GM12878 (cell line): ENCODE measurements around the gene CCDC85B. TPM values are rescaled to one million over a fixed set of nuclear protein-coding genes. Genes with fewer than 3 reads are reported as not detected.

Source experiments
- ATAC-seq: fragments of 200-7000 bp; cut with Tn5 transposase; 3 replicates; pipeline ENCODE4 v1.9.1; 2020; ENCODE audit warnings: mild to moderate bottlenecking, moderate library complexity
- BruUV-seq: library from RNA; stranded (reverse); fragments of 400-500 nt; replicated peaks from 2 replicates; lab custom pipeline; 2021; lab: Mats Ljungman, UMichigan
- CTCF ChIA-PET: fragments of 300-600 bp; sonication (Branson Sonifier 250); formaldehyde crosslinking; extraction: SDS; loops from one replicate; lab custom pipeline; 2021; ENCODE audit warnings: inconsistent platforms; lab: Yijun Ruan, JAX
- POLR2A ChIA-PET: fragments of 350-600 bp; formaldehyde crosslinking; extraction: SDS; loops from one replicate; lab custom pipeline; 2021; ENCODE audit warnings: inconsistent platforms; lab: Charles Lee
- RAD21 ChIA-PET: fragments of 300-600 bp; sonication (Branson Sonifier 250); formaldehyde crosslinking; loops from one replicate; lab custom pipeline; 2023; ENCODE audit warnings: antibody characterized with exemption; ENCODE audit not compliant: unreplicated experiment; lab: Charles Lee
- SMC1A ChIA-PET: fragments of 300-600 bp; sonication (Branson Sonifier 250); formaldehyde crosslinking; loops from one replicate; lab custom pipeline; 2023; ENCODE audit not compliant: unreplicated experiment, uncharacterized antibody; lab: Charles Lee
- DNase-seq: peaks from one replicate; pipeline ENCODE4 v3.0.0-alpha.2; 2011; ENCODE audit warnings: low read depth, low spot score
- FAIRE-seq: peaks from 3 replicates; lab custom pipeline; 2011; peaks lifted over from hg19 to GRCh38; lab: Jason Lieb, UNC
- H2AFZ ChIP-seq: 2 replicates; pipeline ENCODE4 v1.6.0; 2011; ENCODE audit warnings: low read depth, low read length, control low read depth; ENCODE audit not compliant: control insufficient read depth
- H3K27ac ChIP-seq: 2 replicates; pipeline ENCODE4 v1.5.1; 2011; ENCODE audit warnings: control low read depth; ENCODE audit not compliant: control insufficient read depth, insufficient read depth
- H3K27me3 ChIP-seq, 2 experiments: replicated peaks in 1 of 2; 2 replicates each; pipeline versions ENCODE4 v1.6.0 to v1.6.1; 2011; ENCODE audit warnings: low read length in 1 of 2; ENCODE audit not compliant: control insufficient read depth in 2 of 2, insufficient read depth in 2 of 2
- H3K36me3 ChIP-seq, 2 experiments: 2 replicates each; pipeline ENCODE4 v1.5.1; 2011; ENCODE audit warnings: low read length in 1 of 2; ENCODE audit not compliant: control insufficient read depth in 2 of 2, insufficient read depth in 2 of 2
- H3K4me1 ChIP-seq: 2 replicates; pipeline ENCODE4 v1.6.1; 2011; ENCODE audit warnings: mild to moderate bottlenecking, low read length, moderate library complexity, mixed read lengths; ENCODE audit not compliant: control insufficient read depth, insufficient read depth
- H3K4me2 ChIP-seq: 2 replicates; pipeline ENCODE4 v1.6.0; 2011; ENCODE audit warnings: control low read depth; ENCODE audit not compliant: control insufficient read depth, insufficient read depth
- H3K4me3 ChIP-seq: fragments of 200-600 bp; sonication (generic); 2 replicates; pipeline ENCODE4 v1.5.1; 2016
- H3K79me2 ChIP-seq: 2 replicates; pipeline ENCODE4 v1.6.0; 2011; ENCODE audit warnings: low read length; ENCODE audit not compliant: control insufficient read depth, insufficient read depth
- H3K9ac ChIP-seq: 2 replicates; pipeline ENCODE4 v1.8.0; 2011; ENCODE audit warnings: low read length, control low read depth, mixed read lengths; ENCODE audit not compliant: control insufficient read depth, insufficient read depth
- H3K9me3 ChIP-seq: replicated peaks from 3 replicates; pipeline ENCODE4 v1.5.1; 2011; ENCODE audit warnings: mild to moderate bottlenecking, low read length; ENCODE audit not compliant: control insufficient read depth, insufficient read depth
- H4K20me1 ChIP-seq: 2 replicates; pipeline ENCODE4 v1.6.0; 2011; ENCODE audit not compliant: control insufficient read depth, insufficient read depth
- CBFB ChIP-seq: IDR thresholded peaks from 2 replicates; pipeline ENCODE4 v1.6.1; 2016; ENCODE audit warnings: antibody characterized with exemption, low read depth
- CREM ChIP-seq: IDR thresholded peaks from 2 replicates; pipeline ENCODE4 v1.6.1; 2014; ENCODE audit warnings: antibody characterized with exemption, low read depth
- E2F4 ChIP-seq: IDR thresholded peaks from 2 replicates; pipeline ENCODE4 v1.6.1; 2012; ENCODE audit warnings: low read depth, low read length, improper control_type of control experiment
- HCFC1 ChIP-seq: fragments of 150-350 bp; IDR thresholded peaks from 2 replicates; pipeline ENCODE4 v1.6.1; 2014; ENCODE audit warnings: low read length
- HDAC6 ChIP-seq: fragments of 200-600 bp; sonication (generic); IDR thresholded peaks from one replicate; pipeline ENCODE4 v1.8.0; 2017; ENCODE audit warnings: antibody characterized with exemption; ENCODE audit not compliant: unreplicated experiment
- JUND ChIP-seq: IDR thresholded peaks from 2 replicates; pipeline ENCODE4 v1.6.1; 2012; ENCODE audit warnings: low read depth, mild to moderate bottlenecking, low read length, improper control_type of control experiment, moderate library complexity
- MYB ChIP-seq: fragments of 150-350 bp; IDR thresholded peaks from 2 replicates; pipeline ENCODE4 v1.6.1; 2014; ENCODE audit warnings: mild to moderate bottlenecking, low read depth, low read length, borderline replicate concordance
- NR2C2 ChIP-seq: IDR thresholded peaks from 2 replicates; pipeline ENCODE4 v1.6.1; 2011; ENCODE audit warnings: borderline replicate concordance, low read depth; ENCODE audit not compliant: control insufficient read depth, insufficient read length
- NR2F1 ChIP-seq: fragments of 450-650 bp; conservative IDR thresholded peaks from 2 replicates; pipeline ENCODE4 v1.6.1; 2017; ENCODE audit warnings: mild to moderate bottlenecking
- POU2F2 ChIP-seq: IDR thresholded peaks from 3 replicates; pipeline ENCODE4 v1.6.1; 2011; ENCODE audit warnings: low read depth, mild to moderate bottlenecking, low read length, borderline replicate concordance
- RELB ChIP-seq: fragments of 450-650 bp; IDR thresholded peaks from 2 replicates; pipeline ENCODE4 v1.6.1; 2017; ENCODE audit warnings: low read depth, mild to moderate bottlenecking, moderate library complexity
- WGBS: methylation state at CpG from one replicate; pipeline ENCODE4 v1.1.6; 2016; ENCODE audit warnings: low lambda C conversion rate; ENCODE audit not compliant: insufficient replicate concordance, insufficient coverage; ENCODE audit errors: missing lambda C conversion rate; 5-methylcytosine and 5-hydroxymethylcytosine counted together
- in situ Hi-C: fragments of 300-500 bp; cut with MboI; formaldehyde crosslinking; loops from 9 replicates; pipeline ENCODE4 v1.14.3; 2018; ENCODE audit warnings: mixed read lengths
- intact Hi-C: fragments of 100-400 bp; cut with micrococcal nuclease; formaldehyde crosslinking; loops from one replicate; pipeline ENCODE4 v1.14.2; 2022; ENCODE audit not compliant: unreplicated experiment
- polyA plus RNA-seq, 11 experiments: library from polyadenylated mRNA; depleted of rRNA in 4 of 11; unstranded in 6 of 11; stranded (reverse) in 5 of 11; fragments of >200 nt; fragmentation: Nextera tagmentation in 4 of 11; fragmentation: Illumina TruSeq in 1 of 11; extraction: Ambion mirVana in 4 of 11; extraction: Trizol in 1 of 11; gene quantifications; 1 replicate in 1 of 11; 2 replicates in 10 of 11; pipeline versions ENCODE4 v1.2.1 to v1.2.3, GENCODE V29; 2011 to 2016; ENCODE audit warnings: inconsistent platforms in 2 of 11, missing spikeins in 2 of 11, low read depth in 1 of 11
- total RNA-seq, 4 experiments: library from RNA; depleted of rRNA in 3 of 4; stranded (reverse); fragments of >200 nt in 3 of 4; fragmentation: Illumina TruSeq in 1 of 4; extraction: Trizol in 1 of 4; gene quantifications; 2 replicates each; pipeline versions ENCODE4 v1.2.1 to v1.2.3, GENCODE V29; 2013 to 2021
- TF ChIP-seq, protein P1 (sequence below): IDR thresholded peaks from 2 replicates; pipeline ENCODE4 v1.6.1; 2012; ENCODE audit warnings: low read depth, low read length, improper control_type of control experiment
- TF ChIP-seq, protein P2 (sequence below): fragments of 450-650 bp; IDR thresholded peaks from 2 replicates; pipeline ENCODE4 v1.6.1; 2016; ENCODE audit warnings: mild to moderate bottlenecking, moderate library complexity, borderline replicate concordance

Gene CCDC85B
- total and polyA plus RNA-seq, 10 of the 15 experiments (the other 5 are each of a cell fraction or from before 2014, with no cell fraction given), result 0.32 to 114 (median 49.5) TPM

DNA sequence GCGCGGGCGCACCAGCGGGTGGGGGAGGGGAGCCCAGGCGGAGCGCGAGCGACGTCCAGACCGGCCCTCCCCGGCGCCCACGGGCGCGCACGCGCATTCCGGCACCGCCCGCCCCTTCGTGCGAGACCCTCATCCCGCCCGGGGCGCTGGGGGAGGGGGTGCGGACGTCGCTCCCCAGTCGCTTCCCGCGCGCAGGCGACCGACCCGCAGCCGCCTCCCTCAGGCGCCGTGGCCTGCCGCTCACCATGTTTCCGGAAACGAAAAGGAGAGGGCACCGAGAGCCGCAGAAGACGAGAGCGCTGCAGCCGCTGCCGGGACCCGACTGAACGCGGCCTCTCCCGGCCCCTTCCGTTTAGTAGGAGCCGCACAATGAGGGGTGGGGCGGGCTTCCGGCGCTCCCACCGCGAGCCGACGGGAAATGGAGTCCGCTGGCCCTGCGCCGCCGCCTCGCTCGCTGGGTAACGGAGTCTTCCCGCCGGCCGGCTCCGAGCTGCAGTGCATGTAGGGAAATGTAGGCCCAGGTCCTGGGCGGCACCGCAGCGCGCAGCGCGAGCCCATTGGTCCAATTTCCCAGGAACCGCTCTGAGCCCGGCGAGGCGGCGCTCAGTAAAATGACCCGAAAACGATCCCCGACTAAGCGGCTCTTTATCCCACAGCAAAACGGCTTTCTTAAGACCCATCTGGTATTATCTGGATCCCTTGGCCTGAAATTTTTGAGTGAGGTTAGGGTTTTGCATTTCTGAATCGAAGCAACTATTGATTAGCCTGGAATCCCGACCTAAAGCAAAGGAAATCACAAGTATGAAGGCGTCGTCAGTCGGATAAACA is 32.4 kb upstream of the CCDC85B start, which contains the start of gene CFL1:
Gene CFL1 (minus strand): TSS at position 328 of the 828 bp plus-strand sequence. CDS start 81 bp downstream, at position 247.
- Histone ChIP-seq H3K36me3 (peaks cover 32 to 36% of the 10 kb centered on the region in 2 experiments; a peak in 3 of 4 replicates), H3K4me2 (peak within 1 kb of the TSS; percentile 99), H3K79me2 (peaks cover 67% of the 10 kb centered on the region), H3K9ac (peak within 1 kb of the TSS; percentile 97), H3K9me3 (no peaks in the 10 kb centered on the region; the same call in 2 of the 3 replicates), H2AFZ (peak within 1 kb of the TSS; percentile 78), H3K4me1 (peaks cover 25% of the 10 kb centered on the region), H4K20me1 (peaks cover 24% of the 10 kb centered on the region), H3K4me3 (peak within 1 kb of the TSS; percentile 93), H3K27me3 (no peaks in the 10 kb centered on the region), H3K27ac (peak within 1 kb of the TSS; percentile 100)
- in situ Hi-C loops (loop anchor here (25.0 kb wide), 1 partner anchor 1621 kb away; the partner anchor contains the start of genes DNAJC4, FKBP2, NUDT22 and PPP1R14B), intact Hi-C loops (loop anchor here (1.0 to 5.0 kb wide), 4 partner anchors 31 to 195 kb away; partner anchors contain the start of genes BANF1, EIF1AD, FIBP and SF3B2)
- under 1% methylated on average over 62 of the region's 92 CpGs for WGBS
- RAD21 ChIA-PET, result interaction anchor here (5.0 kb wide), 1 partner anchor 32 kb away, joined by 76 read pairs; the partner anchor contains the start of genes CCDC85B and FIBP
- POLR2A ChIA-PET, result interaction anchor here (0.6 to 5.6 kb wide), 14 partner anchors 10 to 277 kb away, joined by 3 to 155 read pairs (median 4); partner anchors contain the start of genes BANF1, CCDC85B, EIF1AD and FIBP
- peak; percentile 87 for DNase-seq
- BruUV-seq, result no TSS peak
- SMC1A ChIA-PET, result interaction anchor here (1.8 to 4.3 kb wide), 3 partner anchors 12 to 32 kb away, joined by 5 to 52 read pairs (median 13); partner anchors contain the start of genes CCDC85B and FIBP
- peak; percentile 79 for FAIRE-seq
- CTCF ChIA-PET, result interaction anchor here (0.8 to 5.7 kb wide), 5 partner anchors 12 to 78 kb away, joined by 3 to 146 read pairs (median 21); partner anchors contain the start of genes CCDC85B, EFEMP2 and FIBP
- ATAC-seq, result peak; percentile 72
- TF ChIP-seq, protein P1, sequence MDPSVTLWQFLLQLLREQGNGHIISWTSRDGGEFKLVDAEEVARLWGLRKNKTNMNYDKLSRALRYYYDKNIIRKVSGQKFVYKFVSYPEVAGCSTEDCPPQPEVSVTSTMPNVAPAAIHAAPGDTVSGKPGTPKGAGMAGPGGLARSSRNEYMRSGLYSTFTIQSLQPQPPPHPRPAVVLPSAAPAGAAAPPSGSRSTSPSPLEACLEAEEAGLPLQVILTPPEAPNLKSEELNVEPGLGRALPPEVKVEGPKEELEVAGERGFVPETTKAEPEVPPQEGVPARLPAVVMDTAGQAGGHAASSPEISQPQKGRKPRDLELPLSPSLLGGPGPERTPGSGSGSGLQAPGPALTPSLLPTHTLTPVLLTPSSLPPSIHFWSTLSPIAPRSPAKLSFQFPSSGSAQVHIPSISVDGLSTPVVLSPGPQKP, result peak; percentile 85
- TF ChIP-seq NR2C2 (no peak), JUND (0 out of 2 replicates have a peak, but pooled peaks have one; percentile 14), POU2F2 (peak; percentile 96), MYB (no peak), CREM (peak; percentile 91; the same call in 1 of the 2 replicates), RELB (no peak), E2F4 (peak; percentile 80), HCFC1 (peak; percentile 97), HDAC6 (peak; percentile 75), CBFB (peak; percentile 93), NR2F1 (peak; percentile 72)
- TF ChIP-seq, protein P2, sequence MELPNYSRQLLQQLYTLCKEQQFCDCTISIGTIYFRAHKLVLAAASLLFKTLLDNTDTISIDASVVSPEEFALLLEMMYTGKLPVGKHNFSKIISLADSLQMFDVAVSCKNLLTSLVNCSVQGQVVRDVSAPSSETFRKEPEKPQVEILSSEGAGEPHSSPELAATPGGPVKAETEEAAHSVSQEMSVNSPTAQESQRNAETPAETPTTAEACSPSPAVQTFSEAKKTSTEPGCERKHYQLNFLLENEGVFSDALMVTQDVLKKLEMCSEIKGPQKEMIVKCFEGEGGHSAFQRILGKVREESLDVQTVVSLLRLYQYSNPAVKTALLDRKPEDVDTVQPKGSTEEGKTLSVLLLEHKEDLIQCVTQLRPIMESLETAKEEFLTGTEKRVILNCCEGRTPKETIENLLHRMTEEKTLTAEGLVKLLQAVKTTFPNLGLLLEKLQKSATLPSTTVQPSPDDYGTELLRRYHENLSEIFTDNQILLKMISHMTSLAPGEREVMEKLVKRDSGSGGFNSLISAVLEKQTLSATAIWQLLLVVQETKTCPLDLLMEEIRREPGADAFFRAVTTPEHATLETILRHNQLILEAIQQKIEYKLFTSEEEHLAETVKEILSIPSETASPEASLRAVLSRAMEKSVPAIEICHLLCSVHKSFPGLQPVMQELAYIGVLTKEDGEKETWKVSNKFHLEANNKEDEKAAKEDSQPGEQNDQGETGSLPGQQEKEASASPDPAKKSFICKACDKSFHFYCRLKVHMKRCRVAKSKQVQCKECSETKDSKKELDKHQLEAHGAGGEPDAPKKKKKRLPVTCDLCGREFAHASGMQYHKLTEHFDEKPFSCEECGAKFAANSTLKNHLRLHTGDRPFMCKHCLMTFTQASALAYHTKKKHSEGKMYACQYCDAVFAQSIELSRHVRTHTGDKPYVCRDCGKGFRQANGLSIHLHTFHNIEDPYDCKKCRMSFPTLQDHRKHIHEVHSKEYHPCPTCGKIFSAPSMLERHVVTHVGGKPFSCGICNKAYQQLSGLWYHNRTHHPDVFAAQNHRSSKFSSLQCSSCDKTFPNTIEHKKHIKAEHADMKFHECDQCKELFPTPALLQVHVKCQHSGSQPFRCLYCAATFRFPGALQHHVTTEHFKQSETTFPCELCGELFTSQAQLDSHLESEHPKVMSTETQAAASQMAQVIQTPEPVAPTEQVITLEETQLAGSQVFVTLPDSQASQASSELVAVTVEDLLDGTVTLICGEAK, result peak; percentile 93
